IMR-90 (cell line): ENCODE data around the gene HSPB7. TPM values are rescaled to one million over a fixed set of nuclear protein-coding genes. Genes with fewer than 3 reads are reported as not detected.

Experiments used
- ATAC-seq: fragments of 200-7000 bp; cut with Tn5 transposase; 2 replicates; pipeline ENCODE4 v1.9.1; 2020; ENCODE audit warnings: low read depth, mild to moderate bottlenecking, moderate library complexity
- BruUV-seq: library from RNA; stranded (reverse); fragments of 400-500 nt; replicated peaks from 2 replicates; lab custom pipeline; 2021; lab: Mats Ljungman, UMichigan
- CTCF ChIA-PET: fragments of 300-600 bp; formaldehyde crosslinking; extraction: SDS; loops from one replicate; lab custom pipeline; 2021; ENCODE audit warnings: antibody characterized with exemption; lab: Yijun Ruan, JAX
- POLR2A ChIA-PET: fragments of 300-600 bp; sonication (Branson Sonifier 250); formaldehyde crosslinking; loops from one replicate; lab custom pipeline; 2022; ENCODE audit warnings: antibody characterized with exemption; ENCODE audit not compliant: unreplicated experiment; lab: Charles Lee
- DNase-seq: peaks from one replicate; pipeline ENCODE4 v3.0.0; 2013
- H2AFZ ChIP-seq: replicated peaks from 2 replicates; pipeline ENCODE3; 2013; ENCODE audit warnings: low read length, mild to moderate bottlenecking; ENCODE audit not compliant: poor library complexity
- H2AK5ac ChIP-seq: 2 replicates; pipeline ENCODE4 v1.6.1; 2013; ENCODE audit warnings: low read depth, low read length, inconsistent platforms
- H2AK9ac ChIP-seq: replicated peaks from 2 replicates; pipeline ENCODE3; 2013; ENCODE audit warnings: mild to moderate bottlenecking, low read depth, low read length, moderate library complexity; ENCODE audit not compliant: poor library complexity
- H2BK120ac ChIP-seq: 2 replicates; pipeline ENCODE4 v1.6.1; 2013; ENCODE audit warnings: low read depth, low read length, inconsistent platforms
- H2BK15ac ChIP-seq: 3 replicates; pipeline ENCODE4 v1.6.1; 2013; ENCODE audit warnings: low read depth, low read length, inconsistent platforms
- H2BK20ac ChIP-seq: 2 replicates; pipeline ENCODE4 v1.6.1; 2013; ENCODE audit warnings: low read depth, mild to moderate bottlenecking, inconsistent platforms, low read length, moderate library complexity
- H2BK5ac ChIP-seq: 2 replicates; pipeline ENCODE4 v1.6.1; 2013; ENCODE audit warnings: mild to moderate bottlenecking, low read depth, low read length, inconsistent platforms; ENCODE audit not compliant: poor library complexity, severe bottlenecking
- H3K14ac ChIP-seq: replicated peaks from 2 replicates; pipeline ENCODE4 v1.6.1; 2013; ENCODE audit warnings: low read depth, low read length, inconsistent platforms
- H3K18ac ChIP-seq: 2 replicates; pipeline ENCODE4 v1.6.1; 2013; ENCODE audit warnings: low read depth, low read length, control low read depth
- H3K23ac ChIP-seq: 2 replicates; pipeline ENCODE4 v1.6.1; 2013; ENCODE audit warnings: low read depth, low read length, inconsistent platforms
- H3K27ac ChIP-seq: 2 replicates; pipeline ENCODE4 v1.5.1; 2013; ENCODE audit warnings: mild to moderate bottlenecking, control low read depth, low read length; ENCODE audit not compliant: insufficient read depth
- H3K27me3 ChIP-seq: 2 replicates; pipeline ENCODE4 v1.6.1; 2013; ENCODE audit warnings: low read length; ENCODE audit not compliant: control insufficient read depth, insufficient read depth
- H3K36me3 ChIP-seq: 2 replicates; pipeline ENCODE4 v1.6.1; 2013; ENCODE audit warnings: low read length, mixed read lengths; ENCODE audit not compliant: control insufficient read depth, insufficient read depth
- H3K4ac ChIP-seq: 2 replicates; pipeline ENCODE4 v1.6.1; 2013; ENCODE audit warnings: low read depth, low read length, inconsistent platforms
- H3K4me1 ChIP-seq: 2 replicates; pipeline ENCODE4 v1.6.1; 2013; ENCODE audit warnings: low read length, mixed read lengths; ENCODE audit not compliant: control insufficient read depth, insufficient read depth
- H3K4me2 ChIP-seq: 2 replicates; pipeline ENCODE4 v1.6.1; 2013; ENCODE audit warnings: low read depth, mild to moderate bottlenecking, control low read depth, low read length, moderate library complexity
- H3K4me3 ChIP-seq: 2 replicates; pipeline ENCODE4 v1.5.1; 2013; ENCODE audit warnings: low read depth, mild to moderate bottlenecking, control low read depth, low read length, moderate library complexity; ENCODE audit not compliant: insufficient read depth
- H3K56ac ChIP-seq: 2 replicates; pipeline ENCODE4 v1.6.1; 2013; ENCODE audit warnings: low read length, inconsistent platforms; ENCODE audit not compliant: insufficient read depth; ENCODE audit errors: extremely low read depth
- H3K79me1 ChIP-seq, 2 experiments: 2 replicates each; pipeline ENCODE4 v1.6.1; 2013; ENCODE audit warnings: low read length in 2 of 2, inconsistent platforms in 1 of 2, low read depth in 1 of 2
- H3K9ac ChIP-seq: 2 replicates; pipeline ENCODE4 v1.6.1; 2013; ENCODE audit warnings: low read depth, low read length, control low read depth
- H3K9me1 ChIP-seq: 2 replicates; pipeline ENCODE4 v1.6.1; 2013; ENCODE audit warnings: low read length, inconsistent platforms; ENCODE audit not compliant: insufficient read depth
- H3K9me3 ChIP-seq: 2 replicates; pipeline ENCODE4 v1.6.1; 2013; ENCODE audit warnings: low read length; ENCODE audit not compliant: control insufficient read depth, insufficient read depth
- H4K20me1 ChIP-seq: 2 replicates; pipeline ENCODE4 v1.6.1; 2013; ENCODE audit warnings: low read length, inconsistent platforms; ENCODE audit not compliant: insufficient read depth
- H4K5ac ChIP-seq: 2 replicates; pipeline ENCODE4 v1.6.1; 2013; ENCODE audit warnings: mild to moderate bottlenecking, low read depth, low read length, control low read depth
- H4K8ac ChIP-seq, 2 experiments: 2 replicates each; pipeline ENCODE4 v1.6.1; 2013; ENCODE audit warnings: low read depth in 2 of 2, low read length in 2 of 2, control low read depth in 1 of 2, inconsistent platforms in 1 of 2
- H4K91ac ChIP-seq: 2 replicates; pipeline ENCODE4 v1.6.1; 2013; ENCODE audit warnings: low read depth, low read length, inconsistent platforms; ENCODE audit not compliant: insufficient read depth
- MAZ ChIP-seq: IDR thresholded peaks from 2 replicates; pipeline ENCODE4 v1.6.1; 2012; ENCODE audit warnings: low read depth, mild to moderate bottlenecking, low read length, improper control_type of control experiment, moderate library complexity, borderline replicate concordance
- NFE2L2 ChIP-seq: fragments of 150-350 bp; IDR thresholded peaks from 2 replicates; pipeline ENCODE4 v1.6.1; 2016; ENCODE audit warnings: low read depth, mild to moderate bottlenecking, low read length
- WGBS, 2 experiments: methylation state at CpG; one replicate each; pipeline versions ENCODE4 v1.1.5 to v1.1.7; 2013; ENCODE audit warnings: missing lambda C conversion rate in 2 of 2; ENCODE audit not compliant: insufficient read length in 1 of 2; ENCODE audit errors: extremely low coverage in 2 of 2; 5-methylcytosine and 5-hydroxymethylcytosine counted together
- dilution Hi-C: fragments of 300-500 bp; cut with HindIII; formaldehyde crosslinking; loops from one replicate; pipeline ENCODE4 v1.14.3; 2018; ENCODE audit warnings: low sequenced_read_pairs; ENCODE audit not compliant: unreplicated experiment
- in situ Hi-C: fragments of 300-500 bp; cut with MboI; formaldehyde crosslinking; loops from 3 replicates; pipeline ENCODE4 v1.14.3; 2019; ENCODE audit warnings: low sequenced_read_pairs, inconsistent platforms, mixed read lengths
- intact Hi-C: fragments of 100-400 bp; cut with micrococcal nuclease; formaldehyde crosslinking; loops from 2 replicates; pipeline ENCODE4 v1.10.0; 2022
- polyA plus RNA-seq, 3 experiments: library from polyadenylated mRNA; depleted of rRNA; stranded (reverse); fragments of >200 nt; gene quantifications; 2 replicates each; pipeline ENCODE4 v1.2.3, GENCODE V29; 2012; ENCODE audit warnings: low replicate concordance in 1 of 3
- total RNA-seq: library from RNA; depleted of rRNA; stranded (reverse); fragments of >200 nt; gene quantifications from 2 replicates; pipeline ENCODE4 v1.2.3, GENCODE V29; 2012
- TF ChIP-seq, protein P1 (sequence below): conservative IDR thresholded peaks from 2 replicates; pipeline ENCODE4 v1.5.1; 2012; ENCODE audit warnings: mild to moderate bottlenecking, low read depth, low read length, improper control_type of control experiment

HSPB7 gene
- total and polyA plus RNA-seq, 2 of the 4 experiments (the other 2 are of a cell fraction) = 0.54 to 3.0 TPM

DNA sequence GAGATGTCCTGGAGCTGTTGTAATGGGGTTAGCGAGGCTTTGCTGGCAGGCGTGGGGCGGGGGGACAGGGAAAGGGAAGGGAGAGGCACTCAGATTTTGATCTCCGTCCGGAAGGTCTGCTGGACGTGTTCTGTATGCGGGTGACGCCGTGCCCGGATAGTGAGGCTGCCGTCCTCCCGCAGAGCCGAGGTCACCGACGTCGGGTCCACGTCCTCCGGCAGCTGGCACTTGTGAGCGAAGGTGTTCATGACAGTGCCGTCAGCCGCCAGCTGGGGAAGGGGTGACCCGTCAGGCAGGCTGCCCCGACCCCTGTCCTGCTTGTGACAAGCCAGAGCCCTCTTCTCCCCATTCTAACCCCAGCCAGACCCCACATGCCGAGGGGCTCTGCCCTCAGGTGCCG lies 2.4 kb downstream of the HSPB7 start:
- Histone ChIP-seq H3K14ac (no peak overlapping the region), H3K36me3 (no peaks in the 10 kb centered on the region), H2AK9ac (peak overlapping the region; percentile 15), H3K4me1 (peaks cover 31% of the 10 kb centered on the region), H4K8ac (no peak overlapping the region), H2BK120ac (no peak overlapping the region), H4K20me1 (no peaks in the 10 kb centered on the region), H4K5ac (no peak overlapping the region), H3K9me1 (peaks cover 3% of the 10 kb centered on the region), H3K79me1 (no peaks in the 10 kb centered on the region), H3K9ac (no peak overlapping the region), H3K4ac (no peak overlapping the region), H3K4me3 (no peak overlapping the region), H2BK20ac (no peak overlapping the region), H2AK5ac (peak overlapping the region; percentile 12; the same call in 1 of the 2 replicates), H2AFZ (no peak overlapping the region), H3K56ac (no peak overlapping the region), H4K91ac (no peak overlapping the region), H2BK5ac (no peak overlapping the region), H3K23ac (no peak overlapping the region), H3K18ac (no peak overlapping the region), H3K27me3 (no peaks in the 10 kb centered on the region), H3K27ac (no peak overlapping the region), H3K9me3 (no peaks in the 10 kb centered on the region), H3K4me2 (no peak overlapping the region), H2BK15ac (no peak overlapping the region)
- in situ Hi-C loops = no loop called here
- intact Hi-C loops = no loop called here
- ChIA-PET POLR2A (interaction anchor here (0.6 kb wide), 1 partner anchor 104 kb away, joined by 10 read pairs; no protein-coding TSS in a partner anchor), CTCF (no interaction called here)
- 93% methylated on average over 15 of the region's 25 CpGs; no CpG with 5 or more reads in 1 of the 2 experiments for WGBS, 2 experiments
- no TSS peak for BruUV-seq
- dilution Hi-C loops = no loop called here
- no peak for ATAC-seq
- TF ChIP-seq MAZ (no peak), NFE2L2 (no peak)
- TF ChIP-seq, protein P1, sequence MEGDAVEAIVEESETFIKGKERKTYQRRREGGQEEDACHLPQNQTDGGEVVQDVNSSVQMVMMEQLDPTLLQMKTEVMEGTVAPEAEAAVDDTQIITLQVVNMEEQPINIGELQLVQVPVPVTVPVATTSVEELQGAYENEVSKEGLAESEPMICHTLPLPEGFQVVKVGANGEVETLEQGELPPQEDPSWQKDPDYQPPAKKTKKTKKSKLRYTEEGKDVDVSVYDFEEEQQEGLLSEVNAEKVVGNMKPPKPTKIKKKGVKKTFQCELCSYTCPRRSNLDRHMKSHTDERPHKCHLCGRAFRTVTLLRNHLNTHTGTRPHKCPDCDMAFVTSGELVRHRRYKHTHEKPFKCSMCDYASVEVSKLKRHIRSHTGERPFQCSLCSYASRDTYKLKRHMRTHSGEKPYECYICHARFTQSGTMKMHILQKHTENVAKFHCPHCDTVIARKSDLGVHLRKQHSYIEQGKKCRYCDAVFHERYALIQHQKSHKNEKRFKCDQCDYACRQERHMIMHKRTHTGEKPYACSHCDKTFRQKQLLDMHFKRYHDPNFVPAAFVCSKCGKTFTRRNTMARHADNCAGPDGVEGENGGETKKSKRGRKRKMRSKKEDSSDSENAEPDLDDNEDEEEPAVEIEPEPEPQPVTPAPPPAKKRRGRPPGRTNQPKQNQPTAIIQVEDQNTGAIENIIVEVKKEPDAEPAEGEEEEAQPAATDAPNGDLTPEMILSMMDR = no peak
- no peak for DNase-seq
